ENCODE data around the gene MT2A.

Gene MT2A

GRCh38 chr16:56636616-56637413, 28.4 kb downstream of the MT2A start:
- TF ChIP-seq REST (IDR thresholded peaks at IDR 0.05; ENCODE audit: insufficient read depth in 1 of 2, low read depth in 2 of 2, low read length in 2 of 2) (no peak), SIN3A (IDR thresholded peaks at IDR 0.05; ENCODE audit: borderline replicate concordance, insufficient read depth, low read length) (no peak), FOXP2 (optimal IDR thresholded peaks at IDR 0.05; ENCODE audit: borderline replicate concordance, extremely low read depth, extremely low read length, insufficient read depth) (no peak)

GRCh38 chr16:56637814-56638750, 29.7 kb downstream of the MT2A start, which contains the start of gene MT1A:
Gene MT1A (plus strand): TSS chr16:56638666. CDS start chr16:56638739, 73 bp downstream.
- no peak for TF ChIP-seq REST (IDR thresholded peaks at IDR 0.05; ENCODE audit: insufficient read depth in 1 of 2, low read depth in 2 of 2, low read length in 2 of 2)
- no peak for TF ChIP-seq TAF1 (IDR thresholded peaks at IDR 0.05; ENCODE audit: borderline replicate concordance, insufficient read depth, low read length)
- TF ChIP-seq FOXP2 (optimal IDR thresholded peaks at IDR 0.05; ENCODE audit: borderline replicate concordance, extremely low read depth, extremely low read length, insufficient read depth), result no peak
- TF ChIP-seq POLR2AphosphoS5 (IDR thresholded peaks at IDR 0.05; ENCODE audit: low read depth, low read length), result no peak
- no peak for TF ChIP-seq SIN3A (IDR thresholded peaks at IDR 0.05; ENCODE audit: borderline replicate concordance, insufficient read depth, low read length)

GRCh38 chr16:56639045-56639444, 30.7 kb downstream of the MT2A start:
- TF ChIP-seq POLR2AphosphoS5 (IDR thresholded peaks at IDR 0.05; ENCODE audit: low read depth, low read length) (no peak), FOXP2 (optimal IDR thresholded peaks at IDR 0.05; ENCODE audit: borderline replicate concordance, extremely low read depth, extremely low read length, insufficient read depth) (no peak), REST (IDR thresholded peaks at IDR 0.05; ENCODE audit: insufficient read depth in 1 of 2, low read depth in 2 of 2, low read length in 2 of 2) (no peak), SIN3A (IDR thresholded peaks at IDR 0.05; ENCODE audit: borderline replicate concordance, insufficient read depth, low read length) (no peak)

- TF ChIP-seq TAF1 (IDR thresholded peaks at IDR 0.05; ENCODE audit: borderline replicate concordance, insufficient read depth, low read length), result no peak
- no peak for TF ChIP-seq REST (IDR thresholded peaks at IDR 0.05; ENCODE audit: insufficient read depth in 1 of 2, low read depth in 2 of 2, low read length in 2 of 2)
- TF ChIP-seq POLR2AphosphoS5 (IDR thresholded peaks at IDR 0.05; ENCODE audit: low read depth, low read length), result no peak
- no peak for TF ChIP-seq FOXP2 (optimal IDR thresholded peaks at IDR 0.05; ENCODE audit: borderline replicate concordance, extremely low read depth, extremely low read length, insufficient read depth)
- no peak for TF ChIP-seq SIN3A (IDR thresholded peaks at IDR 0.05; ENCODE audit: borderline replicate concordance, insufficient read depth, low read length)
Observed at GRCh38 chr16:56640076-56640475, 31.7 kb downstream of the MT2A start.

Data from PFSK-1 (cell line).